ENCODE results near the gene SHMT1.

Gene SHMT1

GRCh38 chr17:18280249-18280648, 83.1 kb downstream of the SHMT1 start:
- no peak overlapping the region for H3K4me3 ChIP-seq (ENCODE audit: low read depth, low read length)
- TF ChIP-seq CTCF (IDR thresholded peaks at IDR 0.05; ENCODE audit: low read depth, low read length) = no peak
- no peak for DNase-seq (ENCODE audit: low read depth, low spot score)
- in situ Hi-C loops (cut with HindIII; ENCODE audit: low sequenced_read_pairs) = no loop called here

GRCh38 chr17:18278867-18279266, 84.5 kb downstream of the SHMT1 start:
- H3K4me3 ChIP-seq (ENCODE audit: low read depth, low read length) = no peak overlapping the region
- no peak for DNase-seq (ENCODE audit: low read depth, low spot score)
- in situ Hi-C loops (cut with HindIII; ENCODE audit: low sequenced_read_pairs) = no loop called here
- no peak for TF ChIP-seq CTCF (IDR thresholded peaks at IDR 0.05; ENCODE audit: low read depth, low read length)
